ENCODE results near the gene RAP2A.

The RAP2A gene

GRCh38 chr13:97448503-97449251 lies 14.7 kb downstream of the RAP2A start:
- TF ChIP-seq REST (IDR thresholded peaks at IDR 0.05; ENCODE audit: insufficient replicate concordance, low read depth) (no peak), POLR2AphosphoS5 (IDR thresholded peaks at IDR 0.05; ENCODE audit: low read depth) (no peak), SPI1 (IDR thresholded peaks at IDR 0.05; ENCODE audit: borderline replicate concordance, low read depth) (no peak), CTCF (IDR thresholded peaks at IDR 0.05; ENCODE audit: insufficient read depth, low read length) (no peak), GABPA (IDR thresholded peaks at IDR 0.05; ENCODE audit: low read depth) (no peak)
- Histone ChIP-seq H3K4me3 (replicated peaks; ENCODE audit: insufficient read depth, low read length) (no peak overlapping the region), H3K27ac (replicated peaks) (no peak overlapping the region), H3K27me3 (ENCODE audit: insufficient read depth, poor library complexity, severe bottlenecking) (no peaks in the 10 kb centered on the region)
- no peak for DNase-seq (ENCODE audit: low read depth in 1 of 2, low spot score in 1 of 2)

GRCh38 chr13:97454699-97455098 lies 20.7 kb downstream of the RAP2A start:
- no peaks in the 10 kb centered on the region for H3K27me3 ChIP-seq (ENCODE audit: insufficient read depth, poor library complexity, severe bottlenecking)
- TF ChIP-seq REST (IDR thresholded peaks at IDR 0.05; ENCODE audit: insufficient replicate concordance, low read depth) (no peak), CTCF (IDR thresholded peaks at IDR 0.05; ENCODE audit: insufficient read depth, low read length) (no peak), SPI1 (IDR thresholded peaks at IDR 0.05; ENCODE audit: borderline replicate concordance, low read depth) (no peak), GABPA (IDR thresholded peaks at IDR 0.05; ENCODE audit: low read depth) (no peak), POLR2AphosphoS5 (IDR thresholded peaks at IDR 0.05; ENCODE audit: low read depth) (no peak)
- H3K4me3 ChIP-seq (replicated peaks; ENCODE audit: insufficient read depth, low read length) = no peak overlapping the region
- DNase-seq (ENCODE audit: low read depth in 1 of 2, low spot score in 1 of 2) = no peak
- no peak overlapping the region for H3K27ac ChIP-seq (replicated peaks)

- TF ChIP-seq SPI1 (IDR thresholded peaks at IDR 0.05; ENCODE audit: borderline replicate concordance, low read depth) = no peak
- no peak for TF ChIP-seq GABPA (IDR thresholded peaks at IDR 0.05; ENCODE audit: low read depth)
- no peak for TF ChIP-seq POLR2AphosphoS5 (IDR thresholded peaks at IDR 0.05; ENCODE audit: low read depth)
- no peak for TF ChIP-seq REST (IDR thresholded peaks at IDR 0.05; ENCODE audit: insufficient replicate concordance, low read depth)
- no peak for TF ChIP-seq CTCF (IDR thresholded peaks at IDR 0.05; ENCODE audit: insufficient read depth, low read length)
- no peaks in the 10 kb centered on the region for H3K27me3 ChIP-seq (ENCODE audit: insufficient read depth, poor library complexity, severe bottlenecking)
- no peak overlapping the region for H3K4me3 ChIP-seq (replicated peaks; ENCODE audit: insufficient read depth, low read length)
- no peak for DNase-seq (ENCODE audit: low read depth in 1 of 2, low spot score in 1 of 2)
- no peak overlapping the region for H3K27ac ChIP-seq (replicated peaks)
These were observed 22.1 kb downstream of the RAP2A start for GRCh38 chr13:97456047-97456446.
